PC-3 (cell line): ENCODE results near the gene PTPA. TPM values are rescaled to one million over a fixed set of nuclear protein-coding genes. Genes with fewer than 3 reads are reported as not detected.

Source experiments
- ATAC-seq: fragments of 200-7000 bp; cut with Tn5 transposase; 2 replicates; pipeline ENCODE4 v1.9.1; 2020; ENCODE audit warnings: mild to moderate bottlenecking, moderate library complexity
- BruUV-seq: library from RNA; stranded (reverse); fragments of 400-500 nt; replicated peaks from 2 replicates; lab custom pipeline; 2021; lab: Mats Ljungman, UMichigan
- CTCF ChIA-PET: fragments of 300-600 bp; sonication (Branson Sonifier 250); formaldehyde crosslinking; loops from one replicate; lab custom pipeline; 2022; ENCODE audit warnings: antibody characterized with exemption; lab: Charles Lee
- POLR2A ChIA-PET: fragments of 300-600 bp; sonication (Branson Sonifier 250); formaldehyde crosslinking; loops from one replicate; lab custom pipeline; 2022; ENCODE audit warnings: antibody characterized with exemption; ENCODE audit not compliant: unreplicated experiment; lab: Charles Lee
- DNase-seq: peaks from one replicate; pipeline ENCODE4 v3.0.0-alpha.2; 2015
- H2AFZ ChIP-seq: fragments of 300-600 bp; sonication (generic); 2 replicates; pipeline ENCODE4 v1.6.0; 2016; ENCODE audit warnings: antibody characterized with exemption, low read length
- H3F3A ChIP-seq: fragments of 300-600 bp; sonication (generic); one replicate; pipeline ENCODE4 v1.6.0; 2017; ENCODE audit warnings: antibody characterized with exemption, low read length, control low read depth, mild to moderate bottlenecking; ENCODE audit not compliant: unreplicated experiment
- H3K27ac ChIP-seq: fragments of 300-600 bp; sonication (generic); 2 replicates; pipeline ENCODE4 v1.5.1; 2016; ENCODE audit warnings: mild to moderate bottlenecking, low read length
- H3K27me3 ChIP-seq: fragments of 300-600 bp; sonication (generic); 2 replicates; pipeline ENCODE4 v1.6.1; 2016; ENCODE audit warnings: low read length, mixed read lengths
- H3K36me3 ChIP-seq: fragments of 300-600 bp; sonication (generic); 2 replicates; pipeline ENCODE4 v1.6.1; 2016; ENCODE audit warnings: low read depth, mixed run types, low read length, mixed read lengths
- H3K4me1 ChIP-seq: fragments of 300-600 bp; sonication (generic); 2 replicates; pipeline ENCODE4 v1.5.1; 2016; ENCODE audit warnings: low read length; ENCODE audit not compliant: insufficient read depth
- H3K4me2 ChIP-seq: fragments of 300-600 bp; sonication (generic); 2 replicates; pipeline ENCODE4 v1.6.0; 2016; ENCODE audit warnings: low read length
- H3K4me3 ChIP-seq: fragments of 300-600 bp; sonication (generic); 2 replicates; pipeline ENCODE4 v1.5.1; 2016; ENCODE audit warnings: mild to moderate bottlenecking, low read length, mixed read lengths
- H3K79me2 ChIP-seq: fragments of 300-600 bp; sonication (generic); 2 replicates; pipeline ENCODE4 v1.6.1; 2017; ENCODE audit warnings: low read length, mixed read lengths
- H3K9ac ChIP-seq: fragments of 300-600 bp; sonication (generic); 2 replicates; pipeline ENCODE4 v1.6.0; 2016; ENCODE audit warnings: mild to moderate bottlenecking, low read length
- H3K9me2 ChIP-seq: fragments of 300-600 bp; sonication (generic); replicated peaks from 2 replicates; pipeline ENCODE4 v1.6.1; 2016; ENCODE audit warnings: mixed run types, low read length, mixed read lengths
- H3K9me3 ChIP-seq: fragments of 300-600 bp; sonication (generic); 2 replicates; pipeline ENCODE4 v1.6.1; 2016; ENCODE audit warnings: low read length, mixed read lengths
- H4K20me1 ChIP-seq: fragments of 300-600 bp; sonication (generic); 2 replicates; pipeline ENCODE4 v1.6.1; 2016; ENCODE audit warnings: low read length, mixed read lengths
- EZH2 ChIP-seq: fragments of 300-600 bp; sonication (generic); IDR thresholded peaks from one replicate; pipeline ENCODE4 v1.6.1; 2017; ENCODE audit warnings: antibody characterized with exemption, mild to moderate bottlenecking, low read length; ENCODE audit not compliant: unreplicated experiment
- EZH2phosphoT487 ChIP-seq: fragments of 300-600 bp; sonication (generic); IDR thresholded peaks from 2 replicates; pipeline ENCODE4 v1.6.1; 2018; ENCODE audit warnings: mild to moderate bottlenecking, antibody characterized with exemption, low read length, borderline replicate concordance
- intact Hi-C: fragments of 100-400 bp; cut with micrococcal nuclease; formaldehyde crosslinking; loops from 2 replicates; pipeline ENCODE4 v1.9.0; 2023
- total RNA-seq: library from RNA; depleted of rRNA; stranded (reverse); fragments of >200 nt; gene quantifications from 2 replicates; pipeline ENCODE4 v1.2.3, GENCODE V29; 2014
- TF ChIP-seq, protein P1 (sequence below): fragments of 300-600 bp; sonication (generic); conservative IDR thresholded peaks from 2 replicates; pipeline ENCODE4 v1.5.1; 2017; ENCODE audit warnings: antibody characterized with exemption, low read depth, mild to moderate bottlenecking, low read length

The PTPA gene
- total RNA-seq, 1 experiment from 2014 or later, result 138 TPM

DNA sequence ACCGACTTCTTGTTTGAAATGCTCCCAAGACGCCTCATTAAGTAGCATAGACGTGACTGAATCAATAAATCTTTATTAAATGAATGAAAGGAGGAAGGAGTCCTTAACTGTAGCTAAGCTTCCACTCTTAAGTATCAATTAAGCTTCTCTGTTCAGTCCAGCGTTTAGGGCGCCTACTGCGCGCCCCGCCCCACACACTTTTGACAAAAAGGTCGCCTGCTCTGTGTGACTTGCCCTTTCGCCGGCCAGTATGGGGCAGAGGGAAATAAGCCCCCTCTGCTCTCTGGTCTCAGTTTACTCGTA lies 31.0 kb upstream of the PTPA start:
- no peak for ATAC-seq
- TF ChIP-seq EZH2, result no peak
- TF ChIP-seq EZH2phosphoT487, result no peak
- TF ChIP-seq, protein P1, sequence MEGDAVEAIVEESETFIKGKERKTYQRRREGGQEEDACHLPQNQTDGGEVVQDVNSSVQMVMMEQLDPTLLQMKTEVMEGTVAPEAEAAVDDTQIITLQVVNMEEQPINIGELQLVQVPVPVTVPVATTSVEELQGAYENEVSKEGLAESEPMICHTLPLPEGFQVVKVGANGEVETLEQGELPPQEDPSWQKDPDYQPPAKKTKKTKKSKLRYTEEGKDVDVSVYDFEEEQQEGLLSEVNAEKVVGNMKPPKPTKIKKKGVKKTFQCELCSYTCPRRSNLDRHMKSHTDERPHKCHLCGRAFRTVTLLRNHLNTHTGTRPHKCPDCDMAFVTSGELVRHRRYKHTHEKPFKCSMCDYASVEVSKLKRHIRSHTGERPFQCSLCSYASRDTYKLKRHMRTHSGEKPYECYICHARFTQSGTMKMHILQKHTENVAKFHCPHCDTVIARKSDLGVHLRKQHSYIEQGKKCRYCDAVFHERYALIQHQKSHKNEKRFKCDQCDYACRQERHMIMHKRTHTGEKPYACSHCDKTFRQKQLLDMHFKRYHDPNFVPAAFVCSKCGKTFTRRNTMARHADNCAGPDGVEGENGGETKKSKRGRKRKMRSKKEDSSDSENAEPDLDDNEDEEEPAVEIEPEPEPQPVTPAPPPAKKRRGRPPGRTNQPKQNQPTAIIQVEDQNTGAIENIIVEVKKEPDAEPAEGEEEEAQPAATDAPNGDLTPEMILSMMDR, result no peak
- no peak for DNase-seq
- Histone ChIP-seq H2AFZ (peak overlapping the region; percentile 94), H3K27ac (no peak overlapping the region), H3K9ac (peak overlapping the region; percentile 63), H3K4me1 (peaks cover 6% of the 10 kb centered on the region; the same call in 1 of the 2 replicates), H3K4me3 (peak overlapping the region; percentile 88), H3K4me2 (peak overlapping the region; percentile 100), H3K36me3 (no peaks in the 10 kb centered on the region), H3K27me3 (no peaks in the 10 kb centered on the region), H3K79me2 (peaks cover 29% of the 10 kb centered on the region), H3F3A (no peaks in the 10 kb centered on the region), H4K20me1 (no peaks in the 10 kb centered on the region), H3K9me2 (no peaks in the 10 kb centered on the region), H3K9me3 (no peaks in the 10 kb centered on the region)
- CTCF ChIA-PET, result interaction anchor here (1.0 to 1.9 kb wide), 2 partner anchors 51 to 52 kb away, joined by 4 to 6 read pairs; partner anchors contain the start of gene SH3GLB2
- intact Hi-C loops, result loop anchor here (2.0 kb wide), 1 partner anchor 31 kb away; the partner anchor contains the start of genes CRAT and PTPA
- POLR2A ChIA-PET, result interaction anchor here (0.7 to 1.3 kb wide), 3 partner anchors 11 to 52 kb away, joined by 3 to 5 read pairs (median 4); partner anchors contain the start of gene SH3GLB2
- BruUV-seq, result TSS peak; percentile 62

DNA sequence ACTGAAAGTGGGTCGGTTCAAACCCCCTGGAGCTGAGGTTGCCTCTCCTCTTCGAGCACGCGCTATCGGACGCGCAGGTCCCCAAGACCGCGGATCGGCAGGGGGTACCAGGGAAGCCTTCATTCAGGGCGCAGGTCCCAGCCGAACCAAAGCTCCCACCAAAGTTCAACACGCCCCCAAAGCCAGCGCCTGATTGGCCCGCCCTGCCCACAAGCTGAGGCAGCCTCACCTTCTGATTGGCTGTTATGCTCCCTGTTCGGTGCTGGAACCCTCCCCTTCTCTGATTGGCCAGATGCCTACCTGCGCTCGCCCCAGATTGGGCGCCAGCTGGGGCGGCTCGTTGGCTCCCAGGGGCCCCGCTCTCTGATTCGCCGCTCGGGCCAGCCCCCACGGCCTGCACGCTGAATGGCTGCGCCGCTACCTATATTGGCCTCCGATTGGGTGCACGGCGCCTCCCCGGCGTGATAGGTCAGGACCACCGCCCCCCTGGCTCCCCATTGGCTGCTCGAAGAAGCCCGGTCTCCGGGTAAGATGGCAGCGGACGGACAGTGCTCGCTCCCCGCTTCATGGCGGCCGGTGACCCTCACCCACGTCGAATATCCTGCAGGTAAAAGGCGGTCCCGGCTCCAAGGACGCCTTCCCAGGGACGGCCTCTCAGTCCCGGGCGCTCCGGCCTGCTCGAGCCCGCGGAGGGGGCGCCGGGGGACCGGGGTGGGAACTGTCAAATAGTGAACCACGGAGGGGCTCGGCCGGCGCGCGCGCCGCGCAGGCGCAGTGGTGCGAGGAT lies 30.4 kb upstream of the PTPA start, which contains the start of gene DOLPP1:
Gene DOLPP1 (plus strand): TSS at position 511 of the 787 bp plus-strand sequence. CDS start 21 bp downstream, at position 532.
- no TSS peak for BruUV-seq
- Histone ChIP-seq H3K9me2 (no peaks in the 10 kb centered on the region), H3K27me3 (no peaks in the 10 kb centered on the region), H3K4me3 (peak within 1 kb of the TSS; percentile 88), H3K36me3 (no peaks in the 10 kb centered on the region), H3K4me1 (peaks cover 6% of the 10 kb centered on the region; the same call in 1 of the 2 replicates), H2AFZ (peak within 1 kb of the TSS; percentile 94), H3K79me2 (peaks cover 29% of the 10 kb centered on the region), H3F3A (no peaks in the 10 kb centered on the region), H3K4me2 (peak within 1 kb of the TSS; percentile 100), H3K27ac (peak within 1 kb of the TSS; percentile 36), H3K9me3 (no peaks in the 10 kb centered on the region), H4K20me1 (no peaks in the 10 kb centered on the region), H3K9ac (peak within 1 kb of the TSS; percentile 85)
- DNase-seq (peak; percentile 97), ATAC-seq (peak; percentile 94)
- intact Hi-C loops, result loop anchor here (2.0 kb wide), 1 partner anchor 30 kb away; the partner anchor contains the start of genes CRAT and PTPA
- CTCF ChIA-PET, result interaction anchor here (1.0 to 1.9 kb wide), 2 partner anchors 51 to 53 kb away, joined by 4 to 6 read pairs; partner anchors contain the start of gene SH3GLB2
- TF ChIP-seq, protein P1, result no peak
- TF ChIP-seq EZH2 (no peak), EZH2phosphoT487 (no peak)
- POLR2A ChIA-PET, result interaction anchor here (0.5 to 1.3 kb wide), 4 partner anchors 9 to 52 kb away, joined by 3 to 20 read pairs (median 4); partner anchors contain the start of gene SH3GLB2
